Endothelial cell of umbilical vein (primary cell): ENCODE data around the gene FGFRL1. TPM values are rescaled to one million over a fixed set of nuclear protein-coding genes. Genes with fewer than 3 reads are reported as not detected.

Source experiments
- BruUV-seq: library from RNA; stranded (reverse); fragments of 400-500 nt; replicated peaks from 2 replicates; lab custom pipeline; 2021; lab: Mats Ljungman, UMichigan
- CTCF ChIA-PET: fragments of 300-600, 350-600 bp; sonication (Branson Sonifier 250); formaldehyde crosslinking; loops from one replicate; lab custom pipeline; 2021; ENCODE audit warnings: antibody characterized with exemption, inconsistent platforms; lab: Charles Lee
- POLR2A ChIA-PET: fragments of 300-600, 350-600 bp; sonication (Branson Sonifier 250); formaldehyde crosslinking; loops from one replicate; lab custom pipeline; 2021; ENCODE audit warnings: antibody characterized with exemption, inconsistent platforms; lab: Charles Lee
- DNase-seq: peaks from one replicate; pipeline ENCODE4 v3.0.0-alpha.2; 2011; ENCODE audit warnings: low read depth, low spot score
- FAIRE-seq: peaks from 2 replicates; lab custom pipeline; 2011; peaks lifted over from hg19 to GRCh38; lab: Jason Lieb, UNC
- H2AFZ ChIP-seq: 2 replicates; pipeline ENCODE4 v1.6.0; 2012; ENCODE audit warnings: low read depth, low read length, control low read depth, inconsistent platforms
- H3K27ac ChIP-seq: 2 replicates; pipeline ENCODE4 v1.5.1; 2011; ENCODE audit warnings: low read depth, mild to moderate bottlenecking, control low read depth, low read length, moderate library complexity; ENCODE audit not compliant: insufficient read depth
- H3K27me3 ChIP-seq, 2 experiments: 2 replicates each; pipeline versions ENCODE4 v1.6.0 to v1.6.1; 2011; ENCODE audit warnings: low read length in 2 of 2, mixed read lengths in 1 of 2; ENCODE audit not compliant: control insufficient read depth in 2 of 2, insufficient read depth in 2 of 2
- H3K36me3 ChIP-seq, 2 experiments: 2 replicates in 1 of 2; 3 replicates in 1 of 2; pipeline ENCODE4 v1.5.1; 2011; ENCODE audit warnings: low read length in 2 of 2, mild to moderate bottlenecking in 1 of 2, moderate library complexity in 1 of 2; ENCODE audit not compliant: control insufficient read depth in 2 of 2, insufficient read depth in 2 of 2; ENCODE audit errors: extremely low read depth in 1 of 2
- H3K4me1 ChIP-seq: 3 replicates; pipeline ENCODE4 v1.5.1; 2011; ENCODE audit warnings: mild to moderate bottlenecking, low read length; ENCODE audit not compliant: control insufficient read depth, insufficient read depth; ENCODE audit errors: extremely low read depth
- H3K4me2 ChIP-seq: 2 replicates; pipeline ENCODE4 v1.6.1; 2011; ENCODE audit warnings: low read length, control low read depth, mixed read lengths; ENCODE audit not compliant: insufficient read depth
- H3K4me3 ChIP-seq, 3 experiments: fragments of 200-600 bp in 1 of 3; sonication (generic), shearing (Covaris generic) in 1 of 3; replicated peaks in 1 of 3; 2 replicates each; pipeline ENCODE4 v1.5.1; 2011 to 2016; ENCODE audit warnings: control low read depth in 3 of 3, low read length in 3 of 3, mild to moderate bottlenecking in 2 of 3, inconsistent platforms in 1 of 3, low read depth in 1 of 3, moderate library complexity in 1 of 3; ENCODE audit not compliant: insufficient read depth in 1 of 3
- H3K79me2 ChIP-seq: 2 replicates; pipeline ENCODE4 v1.6.0; 2012; ENCODE audit warnings: low read length, inconsistent platforms; ENCODE audit not compliant: control insufficient read depth, insufficient read depth
- H3K9ac ChIP-seq: replicated peaks from 2 replicates; pipeline ENCODE3; 2011; ENCODE audit warnings: low read length, control low read depth; ENCODE audit not compliant: insufficient read depth; ENCODE audit errors: extremely low read depth
- H3K9me1 ChIP-seq: replicated peaks from 3 replicates; pipeline ENCODE4 v1.6.0; 2011; ENCODE audit warnings: mild to moderate bottlenecking, low read length; ENCODE audit not compliant: control insufficient read depth, insufficient read depth; ENCODE audit errors: extremely low read depth
- H3K9me3 ChIP-seq: replicated peaks from 2 replicates; pipeline ENCODE4 v1.5.1; 2012; ENCODE audit warnings: low read length, inconsistent platforms; ENCODE audit not compliant: control insufficient read depth, insufficient read depth
- H4K20me1 ChIP-seq: replicated peaks from 2 replicates; pipeline ENCODE3; 2011; ENCODE audit warnings: mild to moderate bottlenecking, low read length; ENCODE audit not compliant: control insufficient read depth, insufficient read depth; ENCODE audit errors: extremely low read depth
- EZH2 ChIP-seq: IDR thresholded peaks from 2 replicates; pipeline ENCODE4 v1.6.1; 2012; ENCODE audit warnings: borderline replicate concordance, low read depth, mild to moderate bottlenecking, moderate library complexity, low read length, inconsistent platforms; ENCODE audit not compliant: severe bottlenecking
- FOS ChIP-seq: IDR thresholded peaks from 2 replicates; pipeline ENCODE4 v1.6.1; 2011; ENCODE audit warnings: mild to moderate bottlenecking, low read length, moderate library complexity, borderline replicate concordance; ENCODE audit not compliant: insufficient read depth
- GATA2 ChIP-seq: IDR thresholded peaks from 2 replicates; pipeline ENCODE4 v1.7.0; 2011; ENCODE audit warnings: low read depth, mild to moderate bottlenecking, moderate library complexity, mixed read lengths, low read length; ENCODE audit not compliant: insufficient read length, insufficient read depth
- JUN ChIP-seq: IDR thresholded peaks from 2 replicates; pipeline ENCODE4 v1.6.1; 2011; ENCODE audit warnings: borderline replicate concordance, low read depth; ENCODE audit not compliant: insufficient read length, insufficient read depth
- MYC ChIP-seq: IDR thresholded peaks from one replicate; pipeline ENCODE4 v1.6.1; 2011; ENCODE audit warnings: mild to moderate bottlenecking, low read depth, low read length
- POLR2A ChIP-seq: IDR thresholded peaks from 2 replicates; pipeline ENCODE4 v1.6.1; 2012; ENCODE audit warnings: low read depth, mild to moderate bottlenecking, control low read depth, low read length
- POLR2AphosphoS5 ChIP-seq: IDR thresholded peaks from 2 replicates; pipeline ENCODE4 v1.6.1; 2012; ENCODE audit warnings: low read depth, mild to moderate bottlenecking, control low read depth, low read length, moderate library complexity; ENCODE audit not compliant: insufficient read depth
- dilution Hi-C: fragments of 300-500 bp; cut with MboI; formaldehyde crosslinking; loops from one replicate; pipeline ENCODE4 v1.15.0; 2019; ENCODE audit warnings: low sequenced_read_pairs; ENCODE audit not compliant: extremely low pct_ligation_motif_present
- intact Hi-C: fragments of 100-400 bp; cut with micrococcal nuclease; formaldehyde crosslinking; loops from one replicate; pipeline ENCODE4 v1.10.0; 2022
- polyA plus RNA-seq, 4 experiments: library from polyadenylated mRNA; depleted of rRNA in 3 of 4; stranded (reverse) in 3 of 4; unstranded in 1 of 4; fragments of >200 nt; gene quantifications; 2 replicates each; pipeline versions ENCODE4 v1.2.1 to v1.2.3, GENCODE V29; 2011 to 2012; ENCODE audit warnings: missing spikeins in 1 of 4
- total RNA-seq: library from RNA; stranded (reverse); gene quantifications from 2 replicates; pipeline ENCODE4 v1.2.3, GENCODE V29; 2021
- TF ChIP-seq, protein P1 (sequence below): IDR thresholded peaks from 2 replicates; pipeline ENCODE4 v1.6.1; 2011; ENCODE audit not compliant: insufficient read depth, insufficient read length
- TF ChIP-seq, protein P2 (sequence below), 2 donors: IDR thresholded peaks; 1 replicate in 1 of 2; 2 replicates in 1 of 2; pipeline ENCODE4 v1.5.1; 2011; ENCODE audit warnings: low read length in 2 of 2, mild to moderate bottlenecking in 2 of 2, moderate library complexity in 2 of 2, control low read depth in 1 of 2, inconsistent platforms in 1 of 2, low read depth in 1 of 2; ENCODE audit not compliant: insufficient read depth in 1 of 2; ENCODE audit errors: extremely low read depth in 1 of 2

Gene FGFRL1
- total and polyA plus RNA-seq, 2 donors (not counting 3 experiments of a cell fraction or from before 2014, with no cell fraction given) = 33.3 to 74.6 TPM

DNA sequence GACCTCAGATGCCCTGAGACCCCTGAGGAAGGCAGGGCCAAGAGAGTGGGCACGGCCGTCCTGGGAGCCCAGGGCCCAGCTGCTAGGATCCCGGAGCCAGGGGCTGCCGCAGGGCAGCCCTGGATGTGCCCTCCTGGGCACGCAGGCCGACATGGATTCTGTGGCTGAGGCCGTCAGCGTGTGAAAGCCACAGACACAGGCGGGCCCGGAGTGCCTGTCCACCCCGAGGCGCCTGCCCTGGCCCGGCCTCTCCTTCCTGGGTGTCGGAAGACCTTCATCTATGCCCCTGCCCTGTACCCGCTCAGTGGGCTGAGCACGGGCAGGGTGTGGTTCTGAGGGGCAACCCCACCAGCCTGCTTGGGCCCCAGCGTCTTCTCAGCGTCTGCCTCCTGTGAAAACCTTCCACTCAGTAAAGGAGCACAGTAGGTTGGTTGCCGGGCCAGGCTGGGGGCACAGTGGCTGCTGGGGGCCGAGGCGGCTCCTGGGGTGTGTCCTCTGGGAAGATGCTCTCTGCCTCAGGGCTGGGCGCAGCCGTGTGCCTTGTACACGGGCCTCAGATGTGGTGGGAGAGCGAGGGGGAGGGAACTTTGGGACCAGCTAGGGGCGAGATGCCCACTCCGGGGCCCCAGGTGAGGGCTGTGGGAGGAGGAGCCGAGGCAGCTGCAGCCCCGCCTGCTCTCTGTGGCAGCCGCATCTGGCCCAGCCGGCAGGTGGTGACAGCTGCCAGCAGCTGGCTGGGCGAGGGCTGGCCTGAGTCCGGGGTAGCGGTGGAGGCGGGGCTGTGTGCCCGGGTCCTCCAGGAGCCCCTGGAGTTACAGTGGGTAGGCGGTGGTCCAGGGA is 20.8 kb downstream of the FGFRL1 start:
- no peak for TF ChIP-seq FOS
- no peak for TF ChIP-seq JUN
- TF ChIP-seq POLR2A = no peak
- no peak for TF ChIP-seq EZH2
- no peak for TF ChIP-seq GATA2
- TF ChIP-seq MYC = no peak
- TF ChIP-seq, protein P1, sequence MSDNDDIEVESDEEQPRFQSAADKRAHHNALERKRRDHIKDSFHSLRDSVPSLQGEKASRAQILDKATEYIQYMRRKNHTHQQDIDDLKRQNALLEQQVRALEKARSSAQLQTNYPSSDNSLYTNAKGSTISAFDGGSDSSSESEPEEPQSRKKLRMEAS = no peak
- TF ChIP-seq POLR2AphosphoS5 = no peak
- TF ChIP-seq, protein P2, sequence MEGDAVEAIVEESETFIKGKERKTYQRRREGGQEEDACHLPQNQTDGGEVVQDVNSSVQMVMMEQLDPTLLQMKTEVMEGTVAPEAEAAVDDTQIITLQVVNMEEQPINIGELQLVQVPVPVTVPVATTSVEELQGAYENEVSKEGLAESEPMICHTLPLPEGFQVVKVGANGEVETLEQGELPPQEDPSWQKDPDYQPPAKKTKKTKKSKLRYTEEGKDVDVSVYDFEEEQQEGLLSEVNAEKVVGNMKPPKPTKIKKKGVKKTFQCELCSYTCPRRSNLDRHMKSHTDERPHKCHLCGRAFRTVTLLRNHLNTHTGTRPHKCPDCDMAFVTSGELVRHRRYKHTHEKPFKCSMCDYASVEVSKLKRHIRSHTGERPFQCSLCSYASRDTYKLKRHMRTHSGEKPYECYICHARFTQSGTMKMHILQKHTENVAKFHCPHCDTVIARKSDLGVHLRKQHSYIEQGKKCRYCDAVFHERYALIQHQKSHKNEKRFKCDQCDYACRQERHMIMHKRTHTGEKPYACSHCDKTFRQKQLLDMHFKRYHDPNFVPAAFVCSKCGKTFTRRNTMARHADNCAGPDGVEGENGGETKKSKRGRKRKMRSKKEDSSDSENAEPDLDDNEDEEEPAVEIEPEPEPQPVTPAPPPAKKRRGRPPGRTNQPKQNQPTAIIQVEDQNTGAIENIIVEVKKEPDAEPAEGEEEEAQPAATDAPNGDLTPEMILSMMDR (IDR thresholded peaks at IDR 0.05; ENCODE audit: extremely low read depth in 1 of 2, insufficient read depth in 1 of 2, low read depth in 1 of 2, low read length in 2 of 2) = no peak
- ChIA-PET POLR2A (no interaction called here), CTCF (no interaction called here)
- DNase-seq = no peak
- no peak for FAIRE-seq
- H3K9ac ChIP-seq = no peak overlapping the region
- intact Hi-C loops (no loop called here), dilution Hi-C loops (no loop called here)
- H3K4me1 ChIP-seq = no peaks in the 10 kb centered on the region
- no peaks in the 10 kb centered on the region for H3K27me3 ChIP-seq
- H2AFZ ChIP-seq = no peak overlapping the region
- H4K20me1 ChIP-seq = no peaks in the 10 kb centered on the region
- no TSS peak for BruUV-seq
- no peaks in the 10 kb centered on the region for H3K36me3 ChIP-seq
- no peak overlapping the region for H3K4me2 ChIP-seq
- H3K9me1 ChIP-seq = no peaks in the 10 kb centered on the region
- H3K27ac ChIP-seq = no peak overlapping the region
- no peaks in the 10 kb centered on the region for H3K79me2 ChIP-seq
- no peaks in the 10 kb centered on the region for H3K9me3 ChIP-seq
- H3K4me3 ChIP-seq = no peak overlapping the region
